Loucy (cell line): ENCODE data around the gene ZFPM1.

Experiments used
- H2AFZ ChIP-seq: fragments of 200-600 bp; sonication (generic); 2 replicates; pipeline ENCODE4 v1.6.0; 2016; ENCODE audit warnings: antibody characterized with exemption, mild to moderate bottlenecking, low read length, moderate library complexity
- H3F3A ChIP-seq: fragments of 200-600 bp; 2 replicates; pipeline ENCODE4 v1.6.0; 2016; ENCODE audit warnings: antibody characterized with exemption, low read depth, mild to moderate bottlenecking
- H3K27me3 ChIP-seq: fragments of 200-600 bp; sonication (generic); 2 replicates; pipeline ENCODE4 v1.6.1; 2014; ENCODE audit warnings: low read length, mild to moderate bottlenecking; ENCODE audit not compliant: insufficient read depth, poor library complexity, severe bottlenecking
- H3K36me3 ChIP-seq: fragments of 200-600 bp; sonication (generic); 2 replicates; pipeline ENCODE4 v1.6.1; 2016; ENCODE audit warnings: low read length; ENCODE audit not compliant: insufficient read depth
- H3K4me1 ChIP-seq: fragments of 200-600 bp; sonication (generic); 2 replicates; pipeline ENCODE4 v1.5.1; 2014; ENCODE audit warnings: low read length, mild to moderate bottlenecking; ENCODE audit not compliant: insufficient read depth, poor library complexity, severe bottlenecking
- H3K4me2 ChIP-seq: fragments of 200-600 bp; sonication (generic); 2 replicates; pipeline ENCODE4 v1.6.0; 2014; ENCODE audit warnings: antibody characterized with exemption, low read length, low read depth, mild to moderate bottlenecking; ENCODE audit not compliant: poor library complexity, severe bottlenecking
- H3K4me3 ChIP-seq: fragments of 200-600 bp; sonication (generic); 2 replicates; pipeline ENCODE4 v1.5.1; 2014; ENCODE audit warnings: low read length, mild to moderate bottlenecking, mixed read lengths; ENCODE audit not compliant: poor library complexity, severe bottlenecking
- H3K79me2 ChIP-seq: fragments of 200-600 bp; sonication (generic); 2 replicates; pipeline ENCODE4 v1.6.1; 2014; ENCODE audit warnings: low read length; ENCODE audit not compliant: insufficient read depth
- H3K9ac ChIP-seq: fragments of 200-600 bp; sonication (generic); 2 replicates; pipeline ENCODE4 v1.6.0; 2014; ENCODE audit warnings: mild to moderate bottlenecking, low read depth, low read length, moderate library complexity; ENCODE audit not compliant: poor library complexity, severe bottlenecking
- H3K9me2 ChIP-seq: fragments of 200-600 bp; sonication (generic); replicated peaks from 2 replicates; pipeline ENCODE4 v1.6.1; 2016; ENCODE audit warnings: low read depth, low read length, mixed read lengths
- H3K9me3 ChIP-seq: fragments of 200-600 bp; sonication (generic); 2 replicates; pipeline ENCODE4 v1.6.1; 2014; ENCODE audit warnings: mild to moderate bottlenecking, antibody characterized with exemption, low read length, low read depth; ENCODE audit not compliant: insufficient read depth
- H4K20me1 ChIP-seq: fragments of 200-600 bp; sonication (generic); 2 replicates; pipeline ENCODE4 v1.6.0; 2014; ENCODE audit warnings: antibody characterized with exemption, low read length, mild to moderate bottlenecking; ENCODE audit not compliant: insufficient read depth, poor library complexity, severe bottlenecking
- EZH2phosphoT487 ChIP-seq: fragments of 200-600 bp; IDR thresholded peaks from 2 replicates; pipeline ENCODE4 v1.6.1; 2018; ENCODE audit warnings: antibody characterized with exemption, mild to moderate bottlenecking, moderate library complexity, borderline replicate concordance
- TF ChIP-seq, protein P1 (sequence below): fragments of 200-600 bp; sonication (generic); conservative IDR thresholded peaks from 2 replicates; pipeline ENCODE4 v1.5.1; 2014; ENCODE audit warnings: mild to moderate bottlenecking, antibody characterized with exemption, low read length

The ZFPM1 gene

DNA sequence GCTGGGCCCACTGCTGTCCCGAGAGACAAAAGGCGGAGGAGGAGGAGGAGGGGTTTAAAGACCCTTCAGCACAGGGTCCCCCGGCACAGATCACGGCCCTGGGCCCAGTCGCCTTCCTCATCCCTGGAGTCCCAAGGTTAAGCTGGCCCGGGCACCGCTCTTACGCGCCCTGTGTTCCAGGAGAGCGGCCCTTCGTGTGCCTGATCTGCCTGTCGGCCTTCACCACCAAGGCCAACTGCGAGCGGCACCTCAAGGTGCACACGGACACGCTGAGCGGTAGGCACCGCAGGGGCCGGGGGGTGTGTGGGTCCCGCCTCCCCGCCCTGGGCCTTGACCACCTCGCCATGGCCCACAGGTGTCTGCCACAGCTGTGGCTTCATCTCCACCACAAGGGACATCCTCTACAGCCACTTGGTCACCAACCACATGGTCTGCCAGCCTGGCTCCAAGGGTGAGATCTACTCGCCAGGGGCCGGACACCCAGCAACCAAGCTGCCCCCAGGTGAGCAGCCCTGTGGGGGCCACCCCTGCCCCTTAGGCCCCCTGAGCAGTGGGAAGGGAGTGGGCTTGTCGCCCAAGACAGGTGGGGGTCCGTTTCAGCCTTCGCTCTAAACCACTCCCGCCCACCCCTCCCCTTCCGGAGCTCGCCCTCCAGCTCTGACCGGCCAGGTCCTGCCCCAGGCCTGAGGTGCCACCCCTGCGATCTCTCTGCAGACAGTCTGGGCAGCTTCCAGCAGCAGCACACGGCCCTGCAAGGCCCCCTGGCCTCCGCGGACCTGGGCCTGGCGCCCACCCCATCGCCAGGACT, 79.6 kb downstream of the ZFPM1 start:
- Histone ChIP-seq H3K4me1 (no peaks in the 10 kb centered on the region), H3K9me2 (no peaks in the 10 kb centered on the region), H3K79me2 (no peaks in the 10 kb centered on the region), H3K9me3 (no peaks in the 10 kb centered on the region), H3K27me3 (no peaks in the 10 kb centered on the region), H4K20me1 (no peaks in the 10 kb centered on the region), H3K9ac (no peak overlapping the region), H3K4me3 (no peak overlapping the region), H3K36me3 (no peaks in the 10 kb centered on the region; the same call in 1 of the 2 replicates), H3F3A (no peaks in the 10 kb centered on the region), H3K4me2 (no peak overlapping the region), H2AFZ (no peak overlapping the region)
- TF ChIP-seq, protein P1, sequence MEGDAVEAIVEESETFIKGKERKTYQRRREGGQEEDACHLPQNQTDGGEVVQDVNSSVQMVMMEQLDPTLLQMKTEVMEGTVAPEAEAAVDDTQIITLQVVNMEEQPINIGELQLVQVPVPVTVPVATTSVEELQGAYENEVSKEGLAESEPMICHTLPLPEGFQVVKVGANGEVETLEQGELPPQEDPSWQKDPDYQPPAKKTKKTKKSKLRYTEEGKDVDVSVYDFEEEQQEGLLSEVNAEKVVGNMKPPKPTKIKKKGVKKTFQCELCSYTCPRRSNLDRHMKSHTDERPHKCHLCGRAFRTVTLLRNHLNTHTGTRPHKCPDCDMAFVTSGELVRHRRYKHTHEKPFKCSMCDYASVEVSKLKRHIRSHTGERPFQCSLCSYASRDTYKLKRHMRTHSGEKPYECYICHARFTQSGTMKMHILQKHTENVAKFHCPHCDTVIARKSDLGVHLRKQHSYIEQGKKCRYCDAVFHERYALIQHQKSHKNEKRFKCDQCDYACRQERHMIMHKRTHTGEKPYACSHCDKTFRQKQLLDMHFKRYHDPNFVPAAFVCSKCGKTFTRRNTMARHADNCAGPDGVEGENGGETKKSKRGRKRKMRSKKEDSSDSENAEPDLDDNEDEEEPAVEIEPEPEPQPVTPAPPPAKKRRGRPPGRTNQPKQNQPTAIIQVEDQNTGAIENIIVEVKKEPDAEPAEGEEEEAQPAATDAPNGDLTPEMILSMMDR = no peak
- TF ChIP-seq EZH2phosphoT487 = no peak

DNA sequence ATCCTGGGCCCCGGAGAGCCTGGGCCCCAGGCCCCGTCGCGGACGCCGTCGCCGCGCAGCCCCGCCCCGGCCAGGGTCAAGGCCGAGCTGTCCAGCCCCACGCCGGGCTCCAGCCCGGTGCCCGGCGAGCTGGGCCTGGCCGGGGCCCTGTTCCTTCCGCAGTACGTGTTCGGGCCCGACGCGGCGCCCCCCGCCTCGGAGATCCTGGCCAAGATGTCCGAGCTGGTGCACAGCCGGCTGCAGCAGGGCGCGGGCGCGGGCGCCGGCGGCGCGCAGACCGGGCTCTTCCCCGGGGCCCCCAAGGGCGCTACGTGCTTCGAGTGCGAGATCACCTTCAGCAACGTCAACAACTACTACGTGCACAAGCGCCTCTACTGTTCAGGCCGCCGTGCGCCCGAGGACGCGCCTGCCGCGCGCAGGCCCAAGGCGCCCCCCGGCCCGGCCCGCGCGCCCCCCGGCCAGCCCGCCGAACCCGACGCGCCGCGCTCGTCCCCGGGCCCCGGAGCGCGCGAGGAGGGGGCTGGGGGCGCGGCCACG, 80.4 kb downstream of the ZFPM1 start:
- H3F3A ChIP-seq = no peaks in the 10 kb centered on the region
- H3K4me3 ChIP-seq = no peak overlapping the region
- no peaks in the 10 kb centered on the region; the same call in 1 of the 2 replicates for H3K36me3 ChIP-seq
- no peak overlapping the region for H3K9ac ChIP-seq
- no peak overlapping the region for H2AFZ ChIP-seq
- H3K27me3 ChIP-seq = no peaks in the 10 kb centered on the region
- no peaks in the 10 kb centered on the region for H3K9me3 ChIP-seq
- no peak for TF ChIP-seq EZH2phosphoT487
- TF ChIP-seq, protein P1 = no peak
- H3K4me1 ChIP-seq = no peaks in the 10 kb centered on the region
- no peaks in the 10 kb centered on the region for H4K20me1 ChIP-seq
- H3K9me2 ChIP-seq = no peaks in the 10 kb centered on the region
- H3K79me2 ChIP-seq = no peaks in the 10 kb centered on the region
- no peak overlapping the region for H3K4me2 ChIP-seq

DNA sequence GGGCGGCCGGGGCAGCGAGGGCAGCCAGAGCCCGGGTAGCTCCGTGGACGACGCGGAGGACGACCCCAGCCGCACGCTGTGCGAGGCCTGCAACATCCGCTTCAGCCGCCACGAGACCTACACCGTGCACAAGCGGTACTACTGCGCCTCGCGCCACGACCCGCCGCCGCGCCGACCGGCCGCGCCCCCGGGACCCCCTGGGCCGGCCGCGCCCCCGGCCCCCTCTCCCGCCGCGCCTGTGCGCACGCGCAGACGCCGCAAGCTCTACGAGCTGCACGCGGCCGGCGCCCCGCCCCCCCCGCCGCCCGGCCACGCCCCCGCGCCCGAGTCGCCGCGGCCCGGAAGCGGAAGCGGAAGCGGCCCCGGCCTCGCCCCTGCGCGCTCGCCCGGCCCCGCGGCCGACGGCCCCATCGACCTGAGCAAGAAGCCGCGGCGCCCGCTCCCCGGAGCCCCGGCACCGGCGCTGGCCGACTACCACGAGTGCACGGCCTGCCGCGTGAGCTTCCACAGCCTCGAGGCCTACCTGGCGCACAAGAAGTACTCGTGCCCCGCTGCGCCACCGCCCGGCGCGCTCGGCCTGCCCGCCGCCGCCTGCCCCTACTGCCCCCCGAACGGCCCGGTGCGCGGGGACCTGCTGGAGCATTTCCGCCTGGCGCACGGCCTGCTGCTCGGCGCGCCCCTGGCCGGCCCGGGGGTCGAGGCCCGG, 81.0 kb downstream of the ZFPM1 start:
- Histone ChIP-seq H3K4me3 (no peak overlapping the region), H3K36me3 (no peaks in the 10 kb centered on the region; the same call in 1 of the 2 replicates), H3K9ac (no peak overlapping the region), H3K9me2 (no peaks in the 10 kb centered on the region), H3K4me1 (no peaks in the 10 kb centered on the region), H2AFZ (no peak overlapping the region), H4K20me1 (no peaks in the 10 kb centered on the region), H3K27me3 (no peaks in the 10 kb centered on the region), H3F3A (no peaks in the 10 kb centered on the region), H3K79me2 (no peaks in the 10 kb centered on the region), H3K9me3 (no peaks in the 10 kb centered on the region), H3K4me2 (no peak overlapping the region)
- TF ChIP-seq, protein P1 = no peak
- TF ChIP-seq EZH2phosphoT487 = no peak
